Cardiac fibroblast (primary cell): ENCODE results near the gene PIM2.

Experiments used
- DNase-seq, 2 donors: peaks; one replicate each; pipeline versions ENCODE4 v3.0.0 to v3.0.0-alpha.2; 2010; ENCODE audit warnings: low read depth in 2 of 2
- H3K4me3 ChIP-seq, 2 donors: replicated peaks in 1 of 2; 1 replicate in 1 of 2; 2 replicates in 1 of 2; pipeline ENCODE4 v1.5.1; 2011; ENCODE audit warnings: low read depth in 2 of 2, low read length in 2 of 2, mild to moderate bottlenecking in 2 of 2, moderate library complexity in 1 of 2
- TF ChIP-seq, protein P1 (sequence below): IDR thresholded peaks from one replicate; pipeline ENCODE4 v1.5.1; 2011; ENCODE audit warnings: low read depth, mild to moderate bottlenecking, low read length, inconsistent platforms

The PIM2 gene

DNA sequence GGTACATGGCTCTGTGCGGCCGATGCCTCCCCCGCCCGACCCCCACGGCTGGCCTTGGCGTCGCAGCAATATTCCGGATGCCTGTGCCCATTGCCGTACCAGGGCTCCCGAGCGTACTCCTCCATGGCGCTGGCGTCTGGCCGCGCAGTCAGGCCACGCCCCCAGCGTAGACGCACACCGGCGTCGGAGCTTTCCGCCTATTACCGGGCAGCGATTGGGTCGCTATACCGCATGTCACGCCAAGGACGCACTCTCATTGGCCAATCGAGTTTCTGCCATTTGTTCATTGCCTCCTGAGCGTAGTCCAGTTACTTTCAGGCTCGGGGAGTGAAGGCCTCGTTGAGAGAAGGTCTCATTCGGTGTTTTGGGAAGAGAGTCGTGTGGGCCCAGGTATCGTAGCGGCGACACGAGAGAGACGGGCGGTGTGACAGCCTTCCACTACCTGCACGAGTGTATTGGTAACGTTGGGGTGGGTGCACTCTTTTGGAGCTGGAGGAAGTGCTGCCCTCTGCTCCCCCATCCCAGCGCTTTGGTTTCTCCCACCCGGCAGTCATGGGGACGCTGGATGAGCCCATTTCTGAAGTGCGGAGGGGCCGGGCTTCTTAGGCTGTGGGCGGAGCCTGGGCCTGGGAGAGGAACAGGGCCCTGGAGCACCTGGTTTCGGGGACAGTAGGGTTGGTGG lies 21.1 kb downstream of the PIM2 start, which contains the start of the genes PQBP1 and TIMM17B:
TSS of gene PQBP1 (plus strand) at position 306 of the 682 bp plus-strand sequence. CDS start 580 bp downstream, outside the sequence.
TSS of gene TIMM17B (minus strand) at position 144 of the 682 bp plus-strand sequence. CDS start at position 125, 19 bp downstream.
- TF ChIP-seq, protein P1, sequence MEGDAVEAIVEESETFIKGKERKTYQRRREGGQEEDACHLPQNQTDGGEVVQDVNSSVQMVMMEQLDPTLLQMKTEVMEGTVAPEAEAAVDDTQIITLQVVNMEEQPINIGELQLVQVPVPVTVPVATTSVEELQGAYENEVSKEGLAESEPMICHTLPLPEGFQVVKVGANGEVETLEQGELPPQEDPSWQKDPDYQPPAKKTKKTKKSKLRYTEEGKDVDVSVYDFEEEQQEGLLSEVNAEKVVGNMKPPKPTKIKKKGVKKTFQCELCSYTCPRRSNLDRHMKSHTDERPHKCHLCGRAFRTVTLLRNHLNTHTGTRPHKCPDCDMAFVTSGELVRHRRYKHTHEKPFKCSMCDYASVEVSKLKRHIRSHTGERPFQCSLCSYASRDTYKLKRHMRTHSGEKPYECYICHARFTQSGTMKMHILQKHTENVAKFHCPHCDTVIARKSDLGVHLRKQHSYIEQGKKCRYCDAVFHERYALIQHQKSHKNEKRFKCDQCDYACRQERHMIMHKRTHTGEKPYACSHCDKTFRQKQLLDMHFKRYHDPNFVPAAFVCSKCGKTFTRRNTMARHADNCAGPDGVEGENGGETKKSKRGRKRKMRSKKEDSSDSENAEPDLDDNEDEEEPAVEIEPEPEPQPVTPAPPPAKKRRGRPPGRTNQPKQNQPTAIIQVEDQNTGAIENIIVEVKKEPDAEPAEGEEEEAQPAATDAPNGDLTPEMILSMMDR = no peak
- peak within 1 kb of the TSS; percentile 73 to 75 for H3K4me3 ChIP-seq

DNA sequence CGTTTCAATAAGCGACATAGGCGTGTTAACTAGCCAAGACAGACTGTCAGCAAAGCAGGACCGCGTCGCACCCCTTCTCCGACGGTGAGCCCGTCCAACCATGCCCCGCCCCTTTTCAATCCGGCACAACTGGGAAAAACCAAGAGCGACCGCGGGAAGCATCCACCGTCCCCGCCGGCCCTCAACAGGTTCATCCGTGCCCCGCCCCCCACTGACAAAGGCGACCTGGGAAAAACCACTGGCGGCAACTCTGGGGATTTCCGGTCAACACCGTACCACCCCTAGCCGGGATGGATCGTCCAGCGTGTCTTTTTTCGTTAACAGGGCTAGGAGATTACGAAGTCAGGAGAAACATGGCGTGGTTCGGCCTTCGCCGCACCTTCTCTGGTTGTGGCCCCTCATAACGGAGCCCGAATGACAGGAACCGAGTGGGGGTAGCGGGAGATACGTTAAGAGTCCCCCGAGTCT lies 21.6 kb downstream of the PIM2 start:
- TF ChIP-seq, protein P1 = no peak
- peak; percentile 74 to 79 for DNase-seq
- H3K4me3 ChIP-seq = peak overlapping the region; percentile 73 to 75

More for the DNA sequence above, 21.1 kb downstream of the PIM2 start, which contains the start of the genes PQBP1 and TIMM17B:
- peak; percentile 96 to 97 for DNase-seq

DNA sequence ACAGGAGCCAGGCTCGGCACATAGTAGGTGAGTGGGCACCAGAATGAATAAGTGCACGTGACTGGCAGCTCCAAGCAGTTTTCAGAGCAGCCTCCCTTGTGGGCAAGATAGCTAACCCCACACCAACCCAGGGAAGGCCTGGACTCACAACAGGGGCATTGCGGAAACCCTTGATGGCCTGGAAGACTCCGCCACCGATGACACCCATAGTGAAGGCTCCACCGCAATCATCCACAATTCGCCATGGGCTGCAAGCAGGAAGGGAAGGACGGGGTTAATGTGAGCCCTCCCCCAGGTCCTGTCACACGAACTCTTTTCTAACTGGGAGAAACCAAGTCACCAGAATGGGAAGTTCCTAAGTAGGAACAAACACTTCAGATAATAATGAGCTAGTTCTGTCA lies 22.2 kb downstream of the PIM2 start:
- DNase-seq = peak; percentile 25 to 43
- TF ChIP-seq, protein P1 = no peak
- H3K4me3 ChIP-seq = peak overlapping the region; percentile 73 to 75

DNA sequence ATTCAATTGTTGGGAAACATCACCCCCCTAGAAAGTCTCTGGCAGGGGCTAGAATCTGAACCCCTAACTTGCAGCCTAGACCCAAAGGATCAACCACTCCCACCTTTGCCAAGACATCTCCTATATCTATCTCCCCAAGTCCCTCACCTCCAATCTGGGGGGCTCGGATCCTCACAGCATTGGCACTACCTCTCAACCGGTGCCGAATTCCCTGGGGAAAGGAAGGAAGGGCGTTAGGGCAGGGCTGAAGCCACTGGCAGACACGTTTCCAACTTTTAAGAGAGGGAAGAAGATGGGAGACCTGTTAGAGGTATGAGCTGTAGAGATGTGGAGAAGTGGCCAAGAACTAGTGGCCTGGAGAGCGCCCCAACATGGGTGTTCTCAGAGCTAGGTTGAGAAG lies 23.9 kb downstream of the PIM2 start:
- TF ChIP-seq, protein P1 = no peak
- no peak for DNase-seq
- no peak overlapping the region for H3K4me3 ChIP-seq

DNA sequence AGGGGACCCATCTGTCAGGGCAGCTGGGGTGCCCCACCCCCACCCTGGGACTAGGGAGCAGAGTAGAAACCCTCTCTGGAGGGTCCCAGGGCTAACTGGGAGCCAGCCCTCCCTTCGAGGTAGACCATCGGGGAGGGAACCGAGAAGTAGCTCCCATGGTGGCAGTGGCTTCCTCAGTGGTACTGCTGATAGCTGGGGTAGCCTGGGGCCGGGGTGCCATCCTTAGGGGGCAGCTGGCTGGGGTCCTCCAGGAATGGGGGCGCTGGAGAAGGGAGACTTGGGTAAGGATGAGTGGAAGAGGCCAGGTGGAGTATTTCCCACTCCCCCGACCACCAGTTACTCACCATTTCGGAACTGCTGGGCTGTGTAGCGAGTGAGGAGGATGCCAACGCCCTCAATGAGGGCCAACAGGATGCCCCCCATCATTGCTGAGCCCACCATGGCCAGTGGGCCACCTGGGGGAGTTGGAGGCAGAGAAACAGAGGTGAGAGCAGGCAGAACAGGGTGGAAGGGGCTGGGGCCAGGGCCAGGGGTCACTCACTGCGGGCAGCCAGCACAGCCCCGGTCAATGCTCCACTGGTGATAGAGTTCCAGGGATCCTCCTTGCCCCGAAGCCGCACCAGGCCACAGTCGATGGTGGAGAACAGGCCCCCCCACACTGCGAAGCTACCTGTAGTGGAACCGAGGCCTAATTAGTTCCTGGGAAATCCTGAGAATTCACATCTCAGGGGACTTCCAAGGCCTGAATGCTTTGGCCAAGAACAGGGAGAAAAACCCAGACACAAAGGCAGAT lies 25.1 kb downstream of the PIM2 start:
- H3K4me3 ChIP-seq = no peak overlapping the region
- TF ChIP-seq, protein P1 = no peak
- no peak for DNase-seq

DNA sequence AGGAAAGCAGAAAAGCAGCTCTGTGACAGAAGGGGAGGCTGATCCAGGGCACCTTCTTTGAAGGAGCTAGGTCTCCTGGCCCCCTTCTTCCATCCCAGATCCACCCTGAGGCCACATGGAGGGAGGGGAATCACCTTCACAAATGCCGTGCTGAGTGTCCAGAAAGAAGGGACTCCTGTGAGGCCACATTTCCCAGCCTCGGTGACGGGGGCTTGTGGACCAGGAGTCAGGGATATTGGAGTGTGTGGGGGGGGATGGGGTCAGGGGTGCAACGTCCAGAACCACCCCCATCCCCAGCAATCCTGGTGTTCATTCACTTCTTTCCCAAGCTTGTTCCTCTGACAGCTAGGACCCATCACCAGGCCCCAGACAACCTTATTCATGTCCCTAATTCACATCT lies 25.9 kb downstream of the PIM2 start:
- TF ChIP-seq, protein P1 = no peak
- DNase-seq = no peak
- no peak overlapping the region for H3K4me3 ChIP-seq
